HG03097 (cell line): ENCODE data around the gene CITED4.

ENCODE experiments used
- ATAC-seq: cut with Tn5 transposase; IDR thresholded peaks from one replicate; pipeline ENCODE4 v1.9.1; 2021; ENCODE audit not compliant: unreplicated experiment, low FRiP score

CITED4 gene

DNA sequence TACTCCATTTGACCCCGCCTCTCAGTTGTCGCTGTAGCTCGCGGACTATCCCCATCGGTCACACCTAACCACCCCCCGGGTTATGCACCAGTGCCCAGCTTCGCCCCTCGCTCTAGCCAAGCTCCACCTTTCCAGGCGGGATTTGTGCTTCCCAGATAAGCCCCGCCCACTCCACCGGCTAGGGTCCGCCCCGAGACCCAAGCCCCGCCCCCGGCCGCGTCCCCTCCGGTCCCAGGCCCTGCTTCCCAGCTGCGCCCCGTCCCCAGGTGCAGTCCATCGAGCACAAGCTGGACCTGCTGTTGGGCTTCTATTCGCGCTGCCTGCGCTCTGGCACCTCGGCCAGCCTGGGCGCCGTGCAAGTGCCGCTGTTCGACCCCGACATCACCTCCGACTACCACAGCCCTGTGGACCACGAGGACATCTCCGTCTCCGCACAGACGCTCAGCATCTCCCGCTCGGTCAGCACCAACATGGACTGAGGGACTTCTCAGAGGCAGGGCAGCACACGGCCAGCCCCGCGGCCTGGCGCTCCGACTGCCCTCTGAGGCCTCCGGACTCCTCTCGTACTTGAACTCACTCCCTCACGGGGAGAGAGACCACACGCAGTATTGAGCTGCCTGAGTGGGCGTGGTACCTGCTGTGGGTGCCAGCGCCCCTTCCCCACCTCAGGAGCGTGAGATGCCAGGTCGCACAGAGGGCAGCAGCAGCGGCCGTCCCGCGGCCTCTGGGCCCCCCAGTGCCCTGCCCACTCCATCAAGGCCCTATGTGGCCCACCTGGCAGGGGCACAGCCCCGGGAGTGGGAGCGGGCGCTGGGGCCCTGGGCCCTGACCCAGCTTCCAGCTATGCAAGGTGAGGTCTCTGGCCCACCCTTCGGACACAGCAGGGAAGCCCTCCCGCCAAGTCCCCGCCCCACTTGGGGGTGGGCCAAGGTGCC, 23.9 kb downstream of the CITED4 start:
- no peak for ATAC-seq

DNA sequence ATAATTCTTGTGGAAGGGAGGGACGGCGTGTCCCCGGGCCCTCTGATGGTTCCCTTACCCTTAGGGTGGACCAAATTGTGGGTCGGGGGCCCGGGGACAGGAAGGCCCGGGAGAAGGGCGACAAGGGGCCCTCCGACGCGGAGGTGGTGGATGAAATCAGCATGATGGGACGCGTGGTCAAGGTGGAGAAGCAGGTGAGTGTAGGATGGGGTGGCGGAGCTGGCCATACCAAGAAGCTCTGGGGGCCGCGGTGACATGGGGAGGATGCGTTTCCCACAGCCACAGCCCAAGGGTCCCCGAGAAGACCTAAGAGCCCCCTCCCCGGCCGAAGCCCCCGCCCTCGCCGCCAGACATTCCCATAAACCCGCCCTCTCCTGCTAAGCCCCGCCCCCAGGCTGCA, 24.6 kb downstream of the CITED4 start:
- ATAC-seq: no peak

DNA sequence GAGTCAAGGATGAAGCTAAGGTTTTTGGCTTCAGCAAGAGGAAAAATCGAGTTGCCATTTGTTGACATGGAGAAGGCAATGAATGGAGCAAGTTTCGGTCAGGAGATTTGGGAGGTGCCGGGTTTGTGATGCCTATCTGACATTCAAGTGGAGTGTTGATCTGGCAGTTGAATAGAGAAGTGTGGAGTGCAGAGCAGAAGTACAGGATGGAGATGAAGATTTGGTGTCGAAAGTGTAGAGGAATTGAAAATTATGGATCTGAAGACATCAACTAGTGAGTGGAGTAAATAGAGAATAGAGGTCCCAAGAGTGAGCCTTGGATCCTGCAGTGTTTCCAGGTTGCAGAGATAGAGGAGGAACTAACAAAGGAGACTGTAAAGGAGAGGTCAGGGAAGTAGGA, 25.9 kb downstream of the CITED4 start:
- ATAC-seq: no peak

DNA sequence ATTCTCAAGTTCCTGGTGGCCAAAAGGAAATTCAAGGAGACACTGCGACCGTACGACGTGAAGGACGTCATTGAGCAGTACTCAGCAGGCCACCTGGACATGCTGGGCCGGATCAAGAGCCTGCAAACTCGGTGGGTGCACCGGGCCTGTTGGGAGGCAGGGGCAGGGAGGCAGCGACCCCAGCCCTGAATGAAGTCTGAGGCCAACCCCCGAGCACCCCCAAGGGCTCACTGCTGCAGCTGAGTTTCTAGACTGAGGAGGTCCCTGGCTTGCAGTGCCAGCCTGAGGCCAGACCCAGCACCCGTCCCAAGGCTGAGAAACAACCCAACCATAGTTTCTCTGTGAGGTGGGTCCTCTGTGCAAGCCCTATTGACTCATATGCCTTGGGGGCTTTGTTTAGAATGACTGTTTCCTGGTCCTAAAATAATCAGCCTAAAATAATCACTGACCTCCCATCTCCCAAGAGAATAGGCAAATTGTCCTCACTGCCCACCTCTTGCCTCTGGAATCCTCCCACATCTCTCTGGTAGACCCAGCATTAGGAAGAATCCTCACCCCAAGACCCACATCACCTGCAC, 27.1 kb downstream of the CITED4 start:
- ATAC-seq: no peak

DNA sequence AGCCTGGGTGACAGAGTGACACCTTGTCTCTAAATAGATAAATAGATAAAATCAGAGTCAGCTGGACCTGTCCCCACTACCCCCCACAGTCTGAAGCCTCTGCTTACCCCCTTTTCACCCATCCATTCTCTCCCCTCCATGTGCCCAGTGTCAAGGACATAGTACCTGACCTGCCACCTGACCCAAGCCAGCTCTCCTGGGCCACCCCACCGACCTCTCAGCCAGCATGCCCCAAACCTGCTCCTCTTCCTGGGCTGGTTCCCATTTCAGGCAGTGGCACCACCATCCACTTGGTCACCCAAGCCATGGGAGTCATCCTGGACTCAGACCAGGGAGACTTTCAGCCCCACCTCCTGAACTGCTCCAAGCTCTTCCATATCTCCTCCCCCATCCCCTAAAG, 28.2 kb downstream of the CITED4 start:
- ATAC-seq: no peak

DNA sequence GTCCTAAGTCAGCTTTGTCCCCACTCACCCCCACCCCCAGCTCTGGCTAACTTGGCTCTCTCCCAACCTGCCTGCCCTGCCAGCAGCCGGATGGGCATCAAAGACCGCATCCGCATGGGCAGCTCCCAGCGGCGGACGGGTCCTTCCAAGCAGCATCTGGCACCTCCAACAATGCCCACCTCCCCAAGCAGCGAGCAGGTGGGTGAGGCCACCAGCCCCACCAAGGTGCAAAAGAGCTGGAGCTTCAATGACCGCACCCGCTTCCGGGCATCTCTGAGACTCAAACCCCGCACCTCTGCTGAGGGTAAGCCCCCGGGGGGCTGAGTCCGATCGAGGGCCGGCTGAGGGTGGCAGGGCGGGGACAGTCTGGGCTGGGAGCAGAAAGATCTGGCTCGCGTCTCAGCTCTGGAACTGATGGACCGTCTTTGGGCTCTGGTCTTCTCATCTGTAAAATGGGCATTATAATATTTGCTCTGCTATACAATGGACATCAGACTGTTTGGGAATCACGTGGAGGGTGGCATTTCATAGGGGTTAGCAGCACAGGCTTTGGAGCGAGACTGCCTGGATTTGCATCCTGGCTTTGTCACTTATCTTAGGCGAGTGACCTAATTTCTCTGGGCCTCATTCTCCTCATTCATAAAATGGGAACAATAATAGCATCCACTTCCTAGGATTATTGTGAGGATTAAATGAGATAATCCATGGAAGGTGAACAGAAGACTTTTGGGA, 31.0 kb downstream of the CITED4 start:
- ATAC-seq: no peak

DNA sequence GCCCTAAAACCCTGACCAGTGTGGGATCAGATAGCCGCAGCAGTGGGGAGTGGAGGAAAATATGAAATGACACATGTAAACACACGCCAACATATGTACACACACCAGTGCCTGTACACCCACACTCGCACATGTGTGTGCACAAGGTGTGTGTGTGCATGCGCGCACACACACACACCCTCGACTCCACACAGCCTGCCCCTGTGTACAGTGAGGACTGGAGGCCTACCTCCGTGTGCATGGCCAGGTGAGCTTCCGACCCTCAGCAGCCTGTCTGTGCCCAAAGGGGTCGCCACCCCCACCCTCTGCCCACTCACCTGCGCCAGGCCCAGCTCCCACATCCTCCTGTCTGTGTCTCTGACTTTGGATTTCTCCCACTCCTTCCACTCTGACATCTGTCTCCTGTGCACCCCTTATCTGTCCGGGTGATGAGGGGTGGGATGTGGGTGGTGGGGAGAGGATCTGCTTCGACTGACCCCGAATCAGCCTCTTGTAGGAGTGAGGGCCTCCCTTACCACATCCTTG, 31.7 kb downstream of the CITED4 start:
- ATAC-seq: no peak

DNA sequence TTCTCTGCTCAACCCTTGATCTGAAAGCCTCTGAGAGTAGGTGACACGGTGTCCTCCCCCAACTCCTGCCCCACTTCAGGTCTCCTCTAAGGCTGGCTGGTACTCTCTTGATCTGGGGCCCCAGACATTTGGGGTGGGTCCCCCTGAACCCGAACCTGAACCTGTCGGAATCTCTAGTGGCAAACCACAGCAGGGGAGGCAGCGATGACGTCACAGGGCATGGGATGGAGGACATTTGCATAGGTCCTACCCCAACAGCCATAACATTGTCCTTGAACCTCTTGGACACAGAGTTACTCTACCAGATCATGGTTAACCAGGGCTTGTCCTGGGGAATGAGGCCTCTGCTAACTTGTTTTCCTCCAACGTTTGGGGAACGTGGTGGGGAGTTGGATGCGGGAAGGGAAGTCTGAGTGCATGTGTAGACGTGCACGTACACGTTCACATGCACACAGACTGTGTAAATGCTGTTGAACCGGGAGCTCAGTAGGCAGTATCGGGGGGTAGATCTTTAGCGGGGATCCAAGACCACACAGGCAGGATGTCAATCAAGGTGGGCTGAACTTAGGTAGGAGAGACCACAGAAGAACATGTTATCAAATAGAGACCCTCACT, 32.4 kb downstream of the CITED4 start:
- no peak for ATAC-seq

DNA sequence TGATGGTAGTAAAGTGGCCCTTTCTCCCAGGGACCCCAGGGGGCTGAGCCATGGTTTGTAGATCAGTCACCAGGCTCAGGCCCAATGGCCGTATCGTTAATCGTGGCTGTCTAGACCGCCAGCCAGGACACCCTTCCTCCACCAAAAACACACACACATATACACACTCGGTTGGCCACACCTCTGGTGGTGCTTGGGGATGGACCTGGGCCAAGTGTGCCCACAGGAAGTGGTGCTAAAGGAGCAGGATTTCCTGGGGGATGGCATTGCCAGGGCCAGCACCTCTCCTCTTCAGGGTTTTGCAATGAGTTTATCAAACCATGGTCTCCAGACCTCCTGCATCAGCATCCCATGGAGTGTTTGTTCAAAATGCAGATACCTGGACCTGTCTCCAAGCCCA, 36.2 kb downstream of the CITED4 start:
- no peak for ATAC-seq

DNA sequence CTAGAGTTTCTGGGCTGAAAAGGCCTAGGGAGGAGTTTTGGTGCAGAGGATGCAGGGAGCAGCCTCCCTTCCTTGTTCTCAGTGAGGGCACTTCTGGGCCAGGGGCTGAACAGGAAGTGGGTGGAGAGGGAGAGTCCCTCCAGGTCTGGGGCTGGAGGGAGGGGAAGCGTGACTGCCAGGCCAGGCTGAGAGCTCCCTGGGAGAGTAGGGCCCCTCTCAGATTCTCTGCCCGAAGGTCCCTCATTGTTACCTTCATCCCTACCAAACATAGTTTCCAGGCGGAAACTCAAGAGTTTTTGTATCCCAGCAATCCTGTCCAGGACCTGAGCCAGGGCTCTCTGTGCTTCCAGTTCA, 36.8 kb downstream of the CITED4 start:
- no peak for ATAC-seq

DNA sequence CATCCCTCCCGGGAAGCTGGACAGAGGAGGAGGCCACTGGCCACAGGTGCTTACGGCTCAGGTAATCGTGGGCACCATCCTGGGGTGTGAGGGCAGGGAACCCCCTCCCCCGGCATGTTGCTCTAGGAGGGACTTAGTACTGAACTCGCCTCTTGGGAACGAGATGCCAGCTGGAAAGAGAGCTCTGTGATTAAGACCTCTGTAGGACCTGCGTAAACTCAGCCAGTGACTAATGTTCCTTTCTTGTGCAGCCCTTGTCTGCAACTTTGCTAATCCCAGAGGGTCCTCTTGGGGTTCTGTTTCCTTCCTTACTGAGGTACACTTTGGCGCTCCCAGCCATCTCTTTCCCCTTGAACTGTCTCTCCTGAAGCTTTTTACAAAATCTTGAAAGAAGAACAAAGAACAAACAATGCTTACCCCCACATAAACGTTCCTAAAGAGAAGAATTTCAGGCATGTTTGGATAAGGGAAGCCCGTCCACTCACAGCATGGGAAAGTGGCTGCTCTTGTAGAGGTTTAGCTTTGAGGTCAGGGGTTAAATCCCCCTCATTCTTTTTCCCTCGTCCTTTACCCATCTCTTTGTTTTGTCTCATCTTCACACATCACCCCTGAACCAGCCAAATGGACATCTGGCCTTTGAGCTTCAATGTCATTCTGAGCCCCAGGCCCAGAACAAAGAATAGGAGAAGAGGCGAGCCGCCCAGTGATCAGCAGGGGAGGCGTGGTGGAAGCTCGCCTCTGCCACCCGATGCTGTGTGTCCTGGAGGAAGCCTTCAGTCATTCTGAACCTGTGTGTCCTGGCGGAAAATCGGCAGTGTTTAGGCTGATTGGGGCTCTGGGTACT, 37.4 kb downstream of the CITED4 start:
- ATAC-seq: no peak

DNA sequence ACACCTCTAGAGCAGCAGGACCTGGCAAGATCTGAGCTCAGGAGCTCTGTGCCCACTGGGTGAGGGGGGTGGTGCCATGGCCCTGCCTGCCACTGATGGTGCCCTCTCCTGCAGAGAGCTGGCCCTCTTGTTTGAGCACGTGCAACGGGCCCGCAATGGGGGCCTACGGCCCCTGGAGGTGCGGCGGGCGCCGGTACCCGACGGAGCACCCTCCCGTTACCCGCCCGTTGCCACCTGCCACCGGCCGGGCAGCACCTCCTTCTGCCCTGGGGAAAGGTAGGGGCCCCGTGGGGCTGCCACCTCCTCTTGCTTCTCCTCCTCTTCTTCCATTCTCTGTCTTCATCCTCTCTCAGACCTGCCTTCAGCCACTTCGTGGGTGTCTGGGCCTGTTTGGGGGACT, 38.2 kb downstream of the CITED4 start:
- ATAC-seq: no peak

DNA sequence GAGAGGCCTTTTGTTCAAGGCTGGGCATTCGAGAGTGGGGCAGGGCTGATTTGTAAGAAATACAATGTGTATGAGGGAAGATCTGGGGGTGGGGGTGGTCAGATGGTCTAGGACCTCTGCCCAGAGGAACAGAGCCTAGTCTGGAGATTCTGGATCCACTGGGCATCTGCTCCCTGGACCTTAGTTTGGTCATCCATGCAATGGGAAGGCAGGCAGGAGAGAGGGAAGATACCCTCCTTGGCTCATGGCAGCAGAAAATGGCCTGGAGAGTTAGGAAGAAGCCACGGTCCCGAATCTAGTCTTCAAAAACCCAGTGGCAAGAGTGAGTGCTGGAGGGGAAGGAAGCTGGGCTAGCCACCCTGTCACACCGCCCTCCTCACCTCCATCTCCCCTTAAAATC, 38.8 kb downstream of the CITED4 start:
- ATAC-seq: no peak

DNA sequence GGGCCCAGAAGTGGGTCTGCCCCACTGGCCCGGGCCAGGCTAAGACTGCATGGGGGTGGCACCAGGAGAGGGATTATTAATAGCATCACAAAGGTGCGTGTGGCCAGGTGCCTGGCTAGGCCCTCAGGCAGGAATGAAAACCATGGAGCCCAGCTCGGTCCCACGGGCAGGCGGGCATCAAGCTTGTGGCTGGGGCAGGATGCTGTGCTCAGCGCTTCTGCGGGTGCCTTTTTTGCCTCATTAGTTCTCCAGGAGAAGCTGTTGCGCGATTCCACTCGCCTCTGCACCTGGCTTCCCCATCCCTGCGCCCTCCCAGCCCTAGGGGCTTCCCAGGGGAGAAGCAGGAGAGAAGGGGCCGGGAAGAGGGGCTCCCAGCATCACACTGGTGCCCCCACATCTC, 39.3 kb downstream of the CITED4 start:
- ATAC-seq: no peak

DNA sequence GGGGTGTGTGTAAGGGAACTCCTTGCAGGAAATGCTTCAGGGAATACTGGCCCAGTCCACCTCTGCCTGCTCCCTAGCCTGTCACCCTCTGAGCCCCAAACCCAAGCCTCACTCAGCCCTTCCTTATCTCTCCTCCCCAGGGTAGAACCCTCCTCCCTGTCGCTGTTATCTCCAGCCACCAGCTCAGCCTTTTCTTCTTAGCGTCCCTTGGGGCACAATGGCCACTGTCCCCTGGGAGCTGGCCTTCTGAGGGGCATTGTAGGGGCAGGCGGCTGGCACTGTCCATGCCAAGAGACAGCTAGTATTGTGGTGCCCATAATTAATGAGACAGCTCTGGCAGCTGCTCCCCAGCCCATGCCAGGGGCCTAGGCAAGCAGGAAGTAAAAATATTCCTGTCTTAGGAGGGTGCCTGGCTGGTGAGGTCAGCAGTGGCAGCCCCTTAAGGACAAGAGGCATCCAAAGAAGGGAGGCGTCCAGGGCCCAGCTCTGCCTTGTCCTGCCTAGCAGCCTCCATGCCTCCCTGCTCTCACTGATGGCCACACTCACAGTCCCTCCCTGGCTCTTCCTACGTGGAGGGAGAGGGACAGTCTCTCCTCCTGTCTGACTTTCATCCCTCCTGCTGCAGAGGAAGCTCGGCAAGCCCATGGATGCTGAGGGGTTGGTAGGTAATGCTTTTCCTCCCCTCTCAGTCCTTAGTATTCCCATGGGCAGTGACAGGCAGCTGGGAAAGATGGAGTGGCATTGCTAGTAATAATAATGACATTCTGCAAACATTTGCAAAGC, 41.1 kb downstream of the CITED4 start:
- ATAC-seq: no peak

DNA sequence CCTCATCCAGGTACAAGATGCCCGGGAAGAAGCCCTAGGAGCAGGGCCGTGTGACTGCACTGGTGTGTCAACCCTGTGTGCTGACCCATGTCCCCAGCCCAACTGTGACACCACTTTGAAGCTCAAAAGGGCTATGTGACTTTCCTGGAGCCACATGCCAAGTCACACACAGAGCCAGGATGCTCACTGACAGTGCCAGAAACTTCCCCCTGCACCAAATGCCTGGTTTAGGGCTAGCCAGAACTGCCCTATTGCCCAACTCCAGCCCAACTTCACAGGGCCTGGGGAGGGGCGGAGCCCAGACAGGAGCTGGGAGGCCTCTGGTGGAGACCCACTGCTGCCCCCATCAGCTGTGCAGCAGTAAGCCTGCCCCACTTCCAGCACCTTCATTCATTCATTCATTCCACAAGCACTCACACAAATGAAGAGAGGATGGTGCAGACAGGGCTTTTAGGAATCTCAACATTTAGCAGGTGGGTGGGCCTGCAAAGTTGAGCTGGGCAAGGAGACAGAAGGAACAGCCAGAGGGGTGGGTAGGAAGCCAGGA, 41.8 kb downstream of the CITED4 start:
- no peak for ATAC-seq

DNA sequence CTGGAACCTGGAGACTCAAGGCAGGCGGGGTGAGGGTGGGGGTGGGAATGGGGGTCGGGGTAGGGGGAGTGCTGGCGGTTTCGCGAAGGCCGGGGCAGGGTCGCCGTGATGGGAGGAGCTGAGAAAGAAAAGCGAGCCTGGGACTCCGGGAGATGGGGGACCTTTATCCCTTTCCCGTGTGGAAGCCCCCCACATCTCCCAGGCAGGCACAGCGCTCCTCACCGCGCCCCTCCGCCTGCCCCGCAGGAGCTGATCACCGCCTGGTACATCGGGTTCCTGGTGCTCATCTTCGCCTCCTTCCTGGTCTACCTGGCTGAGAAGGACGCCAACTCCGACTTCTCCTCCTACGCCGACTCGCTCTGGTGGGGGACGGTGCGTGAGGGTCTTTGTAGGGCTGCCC, 43.1 kb downstream of the CITED4 start:
- no peak for ATAC-seq

DNA sequence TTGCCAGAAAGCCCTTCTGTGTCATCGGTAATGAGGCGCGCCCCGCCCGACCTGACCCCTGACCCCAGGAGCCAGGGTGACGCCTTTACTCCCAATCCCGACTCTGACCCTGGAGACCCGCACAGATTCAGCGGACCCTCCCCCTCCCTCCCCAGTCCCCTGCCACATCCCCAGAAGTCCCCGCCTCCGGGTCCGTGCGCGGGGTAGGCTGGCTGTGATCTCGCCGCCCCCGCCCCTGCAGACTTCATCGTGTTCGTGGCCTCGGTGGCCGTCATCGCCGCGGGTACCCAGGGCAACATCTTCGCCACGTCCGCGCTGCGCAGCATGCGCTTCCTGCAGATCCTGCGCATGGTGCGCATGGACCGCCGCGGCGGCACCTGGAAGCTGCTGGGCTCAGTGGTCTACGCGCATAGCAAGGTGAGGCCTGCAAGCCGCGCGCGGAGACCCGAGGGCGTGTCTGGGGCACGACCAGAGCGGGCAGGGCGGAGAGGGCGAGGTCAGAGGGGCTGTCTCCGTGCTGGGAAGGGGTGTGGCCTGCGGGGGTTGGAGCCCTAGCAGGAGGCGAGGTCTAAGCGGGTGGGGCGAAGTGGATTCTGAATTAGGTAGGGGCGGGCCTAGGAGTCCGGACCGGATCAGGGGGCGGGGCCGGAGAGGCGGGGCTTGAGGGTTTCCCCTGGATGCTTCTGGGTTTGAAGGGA, 43.8 kb downstream of the CITED4 start:
- ATAC-seq: no peak
